Measurements from ENCODE around the gene GALNT15. TPM values are rescaled to one million over a fixed set of nuclear protein-coding genes. Genes with fewer than 3 reads are reported as not detected.

The GALNT15 gene, protein sequence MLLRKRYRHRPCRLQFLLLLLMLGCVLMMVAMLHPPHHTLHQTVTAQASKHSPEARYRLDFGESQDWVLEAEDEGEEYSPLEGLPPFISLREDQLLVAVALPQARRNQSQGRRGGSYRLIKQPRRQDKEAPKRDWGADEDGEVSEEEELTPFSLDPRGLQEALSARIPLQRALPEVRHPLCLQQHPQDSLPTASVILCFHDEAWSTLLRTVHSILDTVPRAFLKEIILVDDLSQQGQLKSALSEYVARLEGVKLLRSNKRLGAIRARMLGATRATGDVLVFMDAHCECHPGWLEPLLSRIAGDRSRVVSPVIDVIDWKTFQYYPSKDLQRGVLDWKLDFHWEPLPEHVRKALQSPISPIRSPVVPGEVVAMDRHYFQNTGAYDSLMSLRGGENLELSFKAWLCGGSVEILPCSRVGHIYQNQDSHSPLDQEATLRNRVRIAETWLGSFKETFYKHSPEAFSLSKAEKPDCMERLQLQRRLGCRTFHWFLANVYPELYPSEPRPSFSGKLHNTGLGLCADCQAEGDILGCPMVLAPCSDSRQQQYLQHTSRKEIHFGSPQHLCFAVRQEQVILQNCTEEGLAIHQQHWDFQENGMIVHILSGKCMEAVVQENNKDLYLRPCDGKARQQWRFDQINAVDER
- total RNA-seq, result 100 to 1,000 TPM; 728 to 954 (median 831) TPM

GRCh38 chr3:16174389-16174788, at the start of gene GALNT15:
Gene GALNT15 (plus strand): TSS chr3:16174680. CDS start chr3:16175152, 472 bp downstream.
- TF ChIP-seq CTCF (IDR thresholded peaks at IDR 0.05; ENCODE audit: low read depth), result no peak

GRCh38 chr3:16126634-16127033, 47.8 kb upstream of the GALNT15 start:
- TF ChIP-seq CTCF (IDR thresholded peaks at IDR 0.05; ENCODE audit: low read depth), result no peak

DNA sequence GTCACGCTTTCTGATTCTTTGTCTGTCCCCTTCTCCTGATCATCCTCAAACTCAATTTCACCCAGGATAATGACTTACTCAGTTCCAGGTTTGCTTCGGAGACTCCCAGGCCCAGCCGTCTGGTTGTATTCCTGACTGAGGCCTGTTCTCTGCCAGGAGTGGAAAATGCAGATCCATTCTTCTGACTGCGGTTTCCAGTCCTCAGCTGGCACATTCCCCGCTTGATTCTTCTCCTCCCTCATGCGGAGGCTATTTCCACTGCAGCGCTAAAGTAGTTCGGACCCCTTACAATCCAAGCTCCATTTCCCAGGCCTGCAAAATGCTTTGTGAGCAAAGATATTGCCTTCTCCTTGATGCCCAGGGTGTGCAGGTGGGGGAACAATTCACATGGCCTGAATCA, 47.2 kb upstream of the GALNT15 start:
- TF ChIP-seq CTCF (IDR thresholded peaks at IDR 0.05; ENCODE audit: low read depth), result no peak

DNA sequence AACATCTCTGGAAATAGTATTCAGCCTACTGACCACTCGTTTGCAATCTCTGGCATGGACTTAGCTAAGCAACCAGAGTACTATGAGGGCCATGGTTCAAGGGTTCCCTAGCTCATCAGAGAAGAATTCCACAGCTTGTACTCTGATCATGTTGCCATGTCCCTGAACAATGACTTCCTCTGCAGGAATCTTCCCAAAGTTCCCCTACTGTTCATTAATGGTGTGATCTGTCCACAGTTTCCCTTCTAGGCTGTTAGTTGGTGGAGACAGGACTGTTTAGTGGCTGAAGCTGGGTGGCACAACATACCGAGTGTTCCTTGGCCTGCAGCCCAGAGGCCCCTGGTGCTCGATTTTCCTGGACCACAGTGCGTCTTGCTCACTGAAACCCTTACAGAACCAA, 44.4 kb upstream of the GALNT15 start:
- no peak for TF ChIP-seq CTCF (IDR thresholded peaks at IDR 0.05; ENCODE audit: low read depth)

GRCh38 chr3:16132190-16132589, 42.3 kb upstream of the GALNT15 start:
- no peak for TF ChIP-seq CTCF (IDR thresholded peaks at IDR 0.05; ENCODE audit: low read depth)

DNA sequence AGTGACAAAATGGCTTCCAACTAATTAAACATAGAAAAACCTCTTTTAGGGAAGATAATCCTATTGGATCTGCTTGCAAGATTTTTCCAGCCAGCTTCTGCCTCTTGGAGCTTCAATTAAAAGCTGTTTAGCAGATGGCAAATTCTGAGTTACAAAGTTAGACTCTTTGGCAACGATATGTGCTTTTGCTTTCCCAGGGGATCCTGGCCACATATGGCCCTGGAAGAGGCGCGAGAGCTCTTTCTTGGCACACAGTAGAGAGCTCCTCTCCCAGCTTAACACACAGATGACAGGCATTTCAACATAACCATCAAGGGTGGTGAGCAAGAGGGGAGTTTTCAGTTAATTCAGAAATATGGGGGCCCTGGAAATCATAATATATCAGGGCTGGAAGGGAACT, 41.6 kb upstream of the GALNT15 start:
- no peak for TF ChIP-seq CTCF (IDR thresholded peaks at IDR 0.05; ENCODE audit: low read depth)

DNA sequence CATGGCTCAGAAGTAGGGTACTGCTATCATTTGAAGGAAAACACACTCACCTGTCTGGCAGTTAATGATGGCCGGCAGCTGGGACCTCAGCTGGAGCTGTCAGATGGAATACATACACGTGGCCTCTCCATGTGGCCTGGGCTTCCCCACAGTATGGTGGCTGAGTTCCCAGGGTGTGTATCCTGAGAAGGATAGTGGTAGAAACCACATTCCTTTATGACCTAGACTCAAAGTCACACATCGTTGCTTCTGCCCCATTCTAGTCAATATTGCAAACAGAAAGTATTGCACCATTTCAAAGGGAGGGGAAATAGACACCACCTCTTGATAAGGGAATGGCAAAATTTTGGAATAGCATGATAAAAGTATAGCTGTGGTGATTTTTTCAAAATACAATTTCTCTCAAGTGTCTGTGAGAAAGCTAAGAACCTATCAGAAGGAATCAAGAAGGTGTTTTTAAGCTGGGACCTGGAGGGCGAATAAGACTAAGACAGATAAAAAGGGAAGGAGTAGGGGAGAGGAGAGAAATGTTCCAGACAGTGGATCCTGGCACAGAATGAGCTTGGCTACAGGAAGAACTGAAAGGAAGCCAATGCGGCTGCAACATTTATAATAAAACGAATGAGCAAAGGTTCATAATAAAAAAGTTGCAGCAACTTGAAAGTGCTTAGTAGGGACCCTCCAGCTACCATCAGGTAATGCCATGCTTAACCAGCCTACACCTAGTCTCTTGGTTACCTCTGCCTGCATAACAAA, 40.1 kb upstream of the GALNT15 start:
- TF ChIP-seq CTCF (IDR thresholded peaks at IDR 0.05; ENCODE audit: low read depth), result no peak

All from subcutaneous adipose tissue (tissue), 4 donors.